GM19238 (cell line): Measurements from ENCODE around the gene TMEM151B.

ENCODE experiments used
- DNase-seq: peaks from one replicate; pipeline ENCODE4 v3.0.0; 2011; ENCODE audit warnings: low spot score; ENCODE audit not compliant: insufficient read length

TMEM151B gene

DNA sequence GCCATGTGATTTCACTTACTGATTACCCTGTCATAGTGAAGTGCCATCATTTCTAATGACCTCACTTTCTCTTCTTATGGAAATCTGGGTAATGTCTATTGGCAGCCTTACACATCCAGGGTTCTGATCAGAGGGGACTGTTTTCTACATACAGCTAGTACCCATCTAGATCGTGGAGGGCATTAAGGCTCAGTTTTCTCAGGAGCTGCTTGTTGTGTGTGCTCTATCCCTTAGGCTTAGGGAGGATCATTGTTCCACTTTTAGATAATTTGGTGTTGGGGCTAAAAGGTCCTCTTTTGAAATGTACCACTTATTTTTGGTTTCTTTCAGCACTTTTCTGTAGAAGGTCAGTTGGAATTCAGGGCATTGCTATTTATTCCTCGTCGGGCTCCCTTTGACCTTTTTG lies 19.5 kb upstream of the TMEM151B start:
- DNase-seq: no peak

DNA sequence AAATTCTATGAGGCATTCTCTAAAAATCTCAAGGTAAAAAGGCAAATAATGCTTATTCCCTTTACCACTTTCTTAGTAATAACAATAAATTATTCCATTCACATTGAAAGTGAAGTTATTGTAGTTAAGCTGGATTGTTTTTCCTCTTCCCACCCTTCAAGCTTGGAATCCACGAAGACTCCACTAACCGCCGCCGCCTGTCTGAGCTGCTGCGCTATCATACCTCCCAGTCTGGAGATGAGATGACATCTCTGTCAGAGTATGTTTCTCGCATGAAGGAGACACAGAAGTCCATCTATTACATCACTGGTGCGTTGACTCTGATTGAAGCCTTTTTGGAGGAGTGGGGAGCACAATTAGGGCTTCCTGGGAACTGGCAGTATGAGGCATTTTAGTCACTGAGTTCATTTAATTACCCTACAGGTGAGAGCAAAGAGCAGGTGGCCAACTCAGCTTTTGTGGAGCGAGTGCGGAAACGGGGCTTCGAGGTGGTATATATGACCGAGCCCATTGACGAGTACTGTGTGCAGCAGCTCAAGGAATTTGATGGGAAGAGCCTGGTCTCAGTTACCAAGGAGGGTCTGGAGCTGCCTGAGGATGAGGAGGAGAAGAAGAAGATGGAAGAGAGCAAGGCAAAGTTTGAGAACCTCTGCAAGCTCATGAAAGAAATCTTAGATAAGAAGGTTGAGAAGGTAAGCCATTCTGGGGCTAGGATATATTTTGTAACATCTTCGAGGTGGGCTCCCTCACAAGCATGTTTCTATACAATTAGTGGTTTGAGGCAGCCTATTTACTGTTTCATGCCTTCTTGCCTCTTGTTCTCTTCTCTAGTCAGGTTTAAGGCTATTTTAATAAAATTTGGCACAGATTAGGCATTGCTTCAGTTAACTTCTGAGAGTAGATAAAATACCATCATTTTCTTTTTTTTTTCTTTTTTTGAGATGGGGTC lies 18.4 kb upstream of the TMEM151B start:
- DNase-seq: no peak

DNA sequence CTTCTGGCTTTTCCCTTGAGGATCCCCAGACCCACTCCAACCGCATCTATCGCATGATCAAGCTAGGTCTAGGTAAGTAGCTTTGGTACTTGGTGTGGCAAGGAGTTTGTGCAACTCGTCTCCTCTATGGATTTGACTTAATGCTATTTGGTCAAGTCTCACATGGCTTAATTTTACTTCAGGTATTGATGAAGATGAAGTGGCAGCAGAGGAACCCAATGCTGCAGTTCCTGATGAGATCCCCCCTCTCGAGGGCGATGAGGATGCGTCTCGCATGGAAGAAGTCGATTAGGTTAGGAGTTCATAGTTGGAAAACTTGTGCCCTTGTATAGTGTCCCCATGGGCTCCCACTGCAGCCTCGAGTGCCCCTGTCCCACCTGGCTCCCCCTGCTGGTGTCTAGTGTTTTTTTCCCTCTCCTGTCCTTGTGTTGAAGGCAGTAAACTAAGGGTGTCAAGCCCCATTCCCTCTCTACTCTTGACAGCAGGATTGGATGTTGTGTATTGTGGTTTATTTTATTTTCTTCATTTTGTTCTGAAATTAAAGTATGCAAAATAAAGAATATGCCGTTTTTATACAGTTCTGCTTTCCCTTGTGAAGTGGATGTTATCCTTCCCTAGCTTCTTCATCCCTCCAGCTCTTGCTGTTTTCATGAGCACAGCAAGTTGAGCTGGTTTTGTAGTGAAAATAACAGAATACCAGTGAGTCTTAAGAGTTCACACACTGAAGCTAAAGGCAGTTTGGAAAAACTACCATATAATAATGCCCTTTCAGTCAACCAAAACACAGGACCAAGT lies 16.7 kb upstream of the TMEM151B start:
- DNase-seq: no peak

DNA sequence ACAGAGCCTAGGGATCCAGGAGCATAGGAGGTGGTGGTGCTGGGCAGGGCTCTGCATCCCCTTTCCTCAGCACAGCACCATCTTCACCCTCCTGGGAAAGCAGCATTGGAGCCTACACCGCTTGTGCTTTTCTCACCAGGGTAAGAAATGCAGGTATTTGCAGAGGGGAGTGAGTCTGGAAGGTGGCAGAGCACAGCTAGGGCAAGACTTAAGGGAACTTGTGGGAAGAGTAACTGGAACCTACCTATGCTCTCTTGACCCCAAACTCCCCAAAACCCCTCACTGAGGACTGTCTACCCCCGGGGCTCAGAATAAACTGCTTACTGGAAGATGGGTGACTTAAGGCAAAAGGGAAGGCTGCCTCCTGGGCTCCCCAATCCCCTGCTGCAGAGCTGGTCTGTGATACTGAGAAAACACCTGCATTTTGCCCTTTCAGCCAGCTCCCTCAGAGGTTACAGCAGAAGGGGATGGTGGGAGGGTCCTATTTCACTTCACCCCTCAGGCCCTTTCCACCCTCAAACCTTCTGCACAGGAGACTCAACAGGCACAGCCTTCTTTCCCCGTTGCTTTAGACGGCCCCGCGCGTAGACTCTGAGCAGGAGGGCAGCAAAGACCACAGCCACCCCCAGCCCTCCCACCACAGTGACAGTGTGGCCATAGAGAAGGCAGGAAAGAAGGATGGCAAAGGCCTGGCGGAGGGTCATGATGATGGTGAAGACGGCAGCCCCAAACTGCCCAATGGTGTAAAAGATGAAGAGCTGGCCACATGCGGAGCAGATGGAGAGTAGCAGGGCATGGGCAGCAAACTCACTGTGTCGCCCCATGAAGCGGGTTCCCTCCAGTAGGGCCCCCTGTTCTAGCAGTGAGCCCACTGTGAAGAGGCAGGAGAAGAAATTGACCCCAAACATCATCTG lies 15.8 kb upstream of the TMEM151B start:
- no peak for DNase-seq

DNA sequence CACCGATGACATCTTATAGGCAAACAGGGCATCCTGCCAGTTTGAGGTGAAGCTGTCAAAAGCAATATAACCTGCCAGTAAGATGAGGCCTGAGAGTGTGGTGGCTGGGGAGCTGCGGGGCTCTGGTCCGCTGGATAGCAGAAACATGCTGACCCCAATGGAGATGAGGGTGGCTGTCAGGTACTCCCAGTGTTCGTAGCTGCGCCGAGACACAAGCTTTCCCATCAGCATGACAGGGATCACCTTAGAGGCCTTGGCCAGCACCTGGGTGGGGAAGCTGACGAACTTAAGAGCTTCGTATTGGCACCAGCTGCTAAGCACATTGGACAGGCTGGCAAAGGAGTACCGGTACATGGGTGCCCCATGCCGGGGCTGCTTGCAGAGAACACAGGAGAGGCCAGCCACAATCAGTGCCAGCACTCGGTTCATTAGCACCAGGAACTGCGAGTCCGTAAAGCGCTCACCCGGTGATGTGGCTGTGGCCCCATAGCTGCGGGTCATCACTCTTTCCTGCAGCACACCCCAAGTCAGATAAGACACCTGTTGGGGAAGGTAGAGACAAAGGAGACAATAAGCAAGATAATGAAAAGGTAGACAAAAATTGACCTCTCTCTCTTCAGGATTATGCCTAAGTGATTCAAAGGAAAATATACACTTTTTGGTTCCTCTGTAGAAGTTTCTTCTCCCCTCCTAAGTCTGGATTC lies 15.0 kb upstream of the TMEM151B start:
- DNase-seq: no peak

DNA sequence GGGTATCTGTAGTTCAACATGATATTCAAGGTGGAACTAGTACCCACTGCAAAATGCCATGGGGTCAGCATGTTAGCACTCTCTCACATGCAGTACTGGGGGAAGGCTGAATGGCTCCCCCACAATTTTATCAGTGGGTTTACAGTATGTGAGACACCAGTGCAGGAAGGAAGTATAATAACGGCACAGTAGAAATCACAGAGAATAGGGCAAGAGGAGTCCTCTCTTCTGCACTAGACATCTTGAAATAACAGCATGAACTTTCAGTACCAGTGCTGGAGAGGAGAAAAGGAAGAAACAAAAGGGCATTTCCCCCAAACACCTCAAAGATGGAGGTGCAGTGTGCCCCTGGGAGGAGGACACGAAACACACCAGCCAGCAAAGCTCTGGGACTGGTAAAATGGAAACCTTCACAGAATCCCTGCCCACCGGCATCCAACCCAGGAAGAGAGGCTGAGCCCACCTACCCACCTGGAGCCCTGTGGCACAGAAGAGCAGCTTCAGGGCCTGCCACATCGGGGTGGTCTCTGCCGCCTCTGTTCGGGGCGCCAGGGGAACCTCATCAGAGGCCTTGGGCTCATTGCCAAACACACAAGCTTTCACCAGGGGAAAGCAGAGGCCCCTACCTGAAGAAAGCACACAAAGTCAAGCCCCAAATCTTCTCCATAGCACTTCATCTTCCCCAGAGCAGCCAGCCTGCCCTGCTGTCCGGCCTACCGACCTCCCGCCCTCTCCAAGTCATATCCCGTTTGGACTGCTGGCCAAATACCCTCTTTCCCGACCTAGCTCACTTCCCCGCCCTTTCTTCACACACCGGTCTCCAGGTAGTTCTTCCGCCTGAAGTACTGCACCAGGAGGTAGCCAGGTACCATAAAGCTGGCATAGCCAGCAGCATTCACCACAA lies 14.1 kb upstream of the TMEM151B start:
- DNase-seq: no peak

DNA sequence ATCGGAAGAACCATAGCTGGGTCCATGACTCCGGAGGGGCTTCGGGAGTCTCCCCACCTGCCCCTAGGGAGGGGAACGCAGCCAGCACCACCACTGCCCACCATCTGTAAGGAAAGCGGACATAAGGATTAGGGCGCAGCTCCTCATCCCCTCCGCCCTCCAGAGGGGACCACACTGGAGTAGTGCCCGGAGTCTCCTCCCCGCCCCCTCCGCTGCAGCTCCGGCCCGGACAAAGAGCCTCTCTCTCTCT lies 13.6 kb upstream of the TMEM151B start:
- no peak for DNase-seq

DNA sequence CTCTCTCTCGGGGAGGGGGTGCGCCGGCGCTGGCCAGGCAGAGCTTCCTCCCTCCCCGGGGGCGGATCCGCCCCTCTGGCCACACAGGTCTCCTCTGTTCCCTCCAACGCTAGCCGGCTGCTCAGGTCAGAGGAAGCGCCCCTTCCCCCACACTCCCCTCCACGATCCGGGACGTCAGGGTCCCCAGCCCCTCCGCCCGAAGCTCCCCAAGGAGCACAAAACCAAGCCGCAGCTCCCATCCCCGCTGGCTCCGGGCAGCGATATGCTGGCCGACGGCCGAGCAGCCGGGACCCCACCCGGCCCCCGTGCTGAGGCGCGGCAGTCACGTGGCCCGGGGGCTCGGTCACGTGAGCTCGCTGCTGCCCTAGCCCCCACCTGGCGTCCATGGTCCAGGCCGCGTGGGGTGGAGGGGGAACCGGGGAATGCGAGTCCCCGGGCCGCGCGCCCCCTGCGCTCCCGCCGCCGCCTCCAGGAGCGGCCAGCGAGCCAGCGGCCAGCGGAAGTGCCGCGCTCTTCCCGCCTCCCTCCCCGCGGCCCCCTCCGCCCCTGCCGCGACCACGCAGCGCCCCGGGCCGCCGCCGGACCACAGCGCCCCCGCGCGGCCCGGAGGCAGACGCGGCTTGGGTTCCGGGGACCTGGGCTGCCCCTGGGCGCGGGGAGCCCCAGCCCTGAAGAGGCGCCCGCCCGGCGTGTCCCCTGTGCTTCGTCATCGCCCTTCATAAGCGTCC lies 13.1 kb upstream of the TMEM151B start, which contains the start of gene SLC35B2:
Gene SLC35B2, minus strand, starts transcription at position 504 of the 728 bp plus-strand sequence. Its CDS starts 118 bp downstream, at position 386.
- peak; percentile 75 for DNase-seq

DNA sequence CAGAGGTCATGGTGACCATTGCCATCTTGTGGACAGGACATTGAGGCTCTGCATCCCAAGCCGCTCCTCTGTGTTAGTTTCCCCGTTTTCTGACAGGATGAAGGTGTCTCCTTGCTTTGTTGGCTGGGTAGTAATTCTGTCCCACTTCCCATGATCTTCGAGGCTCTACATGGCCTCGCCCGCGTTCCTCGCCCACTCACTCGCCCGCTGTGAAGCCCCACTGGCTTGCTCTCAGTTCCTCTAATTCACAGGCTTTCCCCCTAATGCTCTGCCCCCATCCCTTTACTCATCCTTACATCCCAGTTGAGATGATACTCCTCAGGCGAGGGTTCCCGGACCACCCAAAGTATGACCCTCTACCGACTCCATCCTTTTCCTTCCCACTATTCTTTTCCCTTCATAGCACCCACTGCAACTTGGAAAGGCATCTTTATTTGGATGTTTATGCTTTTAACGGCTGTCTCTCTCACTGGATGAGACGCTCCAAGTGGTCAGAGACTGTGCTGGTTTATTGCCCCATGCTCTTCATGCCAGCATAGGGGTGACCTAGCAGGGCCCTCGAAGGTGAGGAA lies 12.4 kb upstream of the TMEM151B start:
- DNase-seq: no peak

DNA sequence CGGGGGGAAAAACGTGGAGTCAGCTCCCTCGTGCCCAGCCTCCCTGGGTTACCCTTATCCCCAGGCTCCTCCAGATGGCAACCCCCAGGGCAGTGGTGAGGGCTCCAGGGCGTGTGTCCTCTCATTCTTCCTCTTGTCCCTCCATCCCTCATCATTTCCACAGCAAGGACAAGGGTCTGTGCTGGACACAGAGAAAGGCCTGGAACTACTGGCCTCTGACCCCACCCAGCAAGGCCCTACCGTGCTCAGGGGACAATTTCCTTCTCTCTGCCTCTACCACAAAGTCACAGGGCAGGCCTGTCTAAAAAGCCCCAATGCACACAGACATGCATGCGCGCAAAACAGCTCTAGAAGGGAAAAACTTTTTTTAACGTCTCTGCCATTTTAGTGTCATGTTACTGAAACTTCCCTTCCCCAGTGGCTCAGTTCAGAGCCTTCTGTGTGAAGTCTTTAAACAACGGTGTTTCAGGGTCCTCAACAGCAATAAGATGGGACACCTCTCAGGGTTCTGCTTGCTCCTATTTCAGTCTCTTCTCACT lies 11.9 kb upstream of the TMEM151B start:
- DNase-seq: no peak

DNA sequence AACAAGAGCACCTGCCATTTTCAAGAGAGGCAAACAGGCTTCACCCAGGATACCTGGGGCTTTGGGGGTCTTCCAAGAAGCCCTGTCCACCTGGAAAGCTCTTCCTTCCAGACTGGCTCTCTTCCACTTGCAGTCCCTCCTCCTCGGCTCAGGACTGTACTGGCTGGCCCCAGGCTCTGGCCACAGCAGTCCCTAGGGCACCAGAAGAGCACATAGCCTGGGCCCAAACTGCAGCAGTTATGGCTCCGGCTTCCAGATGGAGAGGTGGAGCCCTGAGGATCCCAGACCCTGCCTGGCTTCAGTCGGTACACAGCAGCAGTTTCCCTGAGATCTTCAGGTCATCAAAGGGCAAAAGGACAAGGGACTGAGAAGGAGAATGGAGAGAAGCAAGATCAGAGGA lies 11.3 kb upstream of the TMEM151B start:
- DNase-seq: no peak

DNA sequence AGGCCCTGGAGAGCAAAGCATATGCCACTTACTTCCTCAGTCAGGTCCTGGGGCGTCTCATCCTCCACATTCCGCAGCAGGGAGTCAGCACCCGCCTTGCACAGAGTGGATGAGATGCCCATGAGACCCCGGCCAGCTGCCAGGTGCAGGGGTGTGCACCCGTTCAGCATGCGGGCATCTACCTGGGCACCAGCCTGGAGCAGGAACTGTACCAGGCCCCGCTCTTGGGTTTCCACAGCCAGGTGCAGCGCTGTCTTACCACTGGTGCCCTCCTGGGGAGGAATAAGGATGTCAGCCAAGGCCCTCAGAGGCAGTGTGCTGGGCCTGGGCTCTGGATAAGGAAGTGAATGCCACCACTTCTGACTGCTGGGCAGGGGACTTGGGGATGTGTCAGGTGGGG lies 10.2 kb upstream of the TMEM151B start:
- DNase-seq: no peak

DNA sequence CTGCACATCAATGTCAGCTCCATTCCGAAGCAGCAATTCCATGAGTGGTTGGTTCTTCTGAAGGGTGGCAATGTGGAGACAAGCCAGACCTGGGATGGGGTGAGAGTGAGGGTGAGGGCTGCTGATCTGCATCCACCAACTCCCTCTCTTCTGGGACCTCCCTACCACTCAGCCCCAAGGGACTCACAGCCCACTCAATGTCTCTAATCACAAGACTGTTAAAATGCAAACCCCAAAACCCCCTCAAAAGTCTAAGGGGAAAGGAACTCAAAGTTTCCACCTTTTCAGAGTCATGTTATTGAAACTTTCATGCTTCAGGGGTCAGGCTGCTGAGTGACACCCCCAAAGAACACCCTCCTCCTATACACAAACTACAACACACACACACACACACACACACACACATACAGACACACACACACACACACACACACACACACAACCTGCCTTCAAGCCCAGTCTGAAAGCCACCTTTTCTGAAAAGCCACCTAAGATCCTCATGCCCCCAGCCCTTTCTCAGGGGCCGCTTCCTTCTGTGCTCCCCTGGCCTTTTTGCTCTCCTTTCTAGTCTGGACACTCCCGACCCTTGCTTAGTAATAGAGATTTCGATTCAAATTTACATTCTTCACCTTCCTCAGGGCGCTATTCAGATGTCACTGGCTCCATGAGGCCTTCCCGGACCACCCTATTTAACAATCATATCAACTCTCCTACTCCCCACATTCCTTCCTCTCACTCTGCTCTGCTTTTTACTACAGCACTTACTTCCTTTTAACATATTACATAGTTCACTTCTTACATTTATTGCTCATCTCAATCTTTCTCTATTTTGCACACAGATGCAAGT lies 9.6 kb upstream of the TMEM151B start:
- no peak for DNase-seq

DNA sequence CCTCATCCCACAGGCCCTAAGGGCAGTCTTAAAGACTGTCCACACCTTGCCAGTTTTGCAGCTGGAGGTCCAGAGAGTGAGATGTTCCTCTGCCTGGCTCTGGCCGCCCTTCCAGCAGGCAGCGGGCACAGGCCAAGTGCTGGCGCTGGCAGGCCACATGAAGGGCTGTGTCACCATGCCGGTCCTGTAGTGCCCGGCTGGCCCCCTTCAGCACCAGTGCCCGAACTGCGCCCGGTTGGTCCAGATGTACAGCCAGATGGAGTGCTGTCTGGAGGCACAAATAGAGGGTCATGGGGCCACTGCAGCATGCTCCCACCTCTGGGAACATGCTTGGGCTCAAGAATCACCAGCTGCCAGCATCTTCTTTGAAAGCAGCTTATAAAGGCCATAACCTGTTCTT lies 8.7 kb upstream of the TMEM151B start:
- no peak for DNase-seq

DNA sequence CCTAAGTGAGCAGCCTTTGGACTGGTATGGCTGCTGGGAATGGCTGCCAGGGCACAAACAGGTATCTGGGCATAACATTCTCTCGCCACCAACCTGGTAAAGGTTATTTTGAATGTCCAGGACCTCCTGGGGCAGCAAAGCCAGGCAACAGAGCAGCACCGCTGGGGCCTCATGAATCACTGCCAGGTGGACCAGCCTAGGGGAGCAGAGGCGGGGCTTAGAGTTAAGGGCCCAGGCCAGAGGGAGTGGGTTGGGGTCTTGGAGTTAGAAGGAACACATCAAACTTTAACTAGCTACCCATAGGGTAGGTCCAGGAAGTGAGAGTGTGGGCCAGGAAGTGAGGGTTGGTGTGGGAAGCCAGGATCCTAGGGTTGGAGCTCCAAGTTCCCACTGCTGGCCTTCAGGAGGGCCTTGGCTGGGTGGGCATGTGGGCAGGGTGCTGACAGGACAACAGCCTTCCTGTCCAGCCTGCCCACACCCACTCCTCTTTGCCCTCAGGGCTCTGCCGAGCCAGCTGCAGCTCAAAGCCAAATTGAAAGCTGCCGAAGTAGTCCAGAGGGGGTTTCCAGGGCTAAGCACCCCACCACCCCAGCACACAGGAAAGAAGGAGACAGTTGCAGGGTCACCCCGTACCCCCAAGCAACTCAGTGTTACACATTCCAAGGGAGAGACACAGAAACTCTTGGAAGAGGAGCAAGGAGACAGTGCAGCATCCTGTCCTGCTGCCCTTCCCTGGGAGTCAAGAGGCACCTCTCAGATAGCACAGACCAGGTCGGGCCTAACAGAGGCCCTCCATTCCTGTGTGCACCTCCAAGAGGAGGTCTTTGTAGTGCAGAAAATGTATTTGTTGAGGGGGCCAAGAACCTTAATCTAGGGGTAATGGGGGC lies 7.5 kb upstream of the TMEM151B start:
- no peak for DNase-seq

DNA sequence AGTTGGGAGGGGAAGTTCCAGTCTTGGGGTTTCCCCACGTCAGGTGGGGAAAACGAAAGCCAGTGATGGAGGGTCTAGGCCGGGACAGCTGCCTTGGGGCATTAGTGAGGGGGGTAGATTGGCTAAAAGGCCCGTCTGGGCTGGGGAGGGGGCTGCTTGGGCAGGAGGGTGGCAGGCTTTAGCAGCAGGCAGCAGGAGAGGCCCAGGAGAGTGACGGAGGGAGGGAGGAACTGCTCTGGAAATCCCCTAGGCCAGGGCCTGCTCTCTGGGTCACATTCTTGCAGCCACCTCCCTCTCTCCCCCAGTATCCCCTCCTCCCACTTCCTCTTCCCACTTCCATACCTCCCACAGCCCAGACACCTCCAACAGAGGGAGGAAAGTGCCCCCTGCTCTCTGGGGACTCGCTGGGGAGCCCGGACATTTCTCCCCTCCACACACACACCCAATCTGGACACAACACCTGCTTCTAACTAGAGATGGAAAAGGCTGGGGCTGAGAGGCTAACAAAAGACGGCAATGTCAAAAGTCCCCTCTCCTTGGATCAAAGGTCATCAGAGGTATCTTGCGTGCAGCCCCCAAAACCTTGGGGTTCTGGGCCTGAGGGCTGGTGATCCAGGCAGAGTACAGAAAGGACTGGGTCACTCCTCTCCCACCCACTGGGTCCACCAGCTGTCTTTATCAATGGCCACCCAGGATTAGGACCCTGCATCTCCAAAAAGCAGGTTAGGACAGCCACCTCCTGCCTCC lies 6.7 kb upstream of the TMEM151B start:
- DNase-seq: peak; percentile 57
